ENCODE measurements around the gene FAM78A.

DNA sequence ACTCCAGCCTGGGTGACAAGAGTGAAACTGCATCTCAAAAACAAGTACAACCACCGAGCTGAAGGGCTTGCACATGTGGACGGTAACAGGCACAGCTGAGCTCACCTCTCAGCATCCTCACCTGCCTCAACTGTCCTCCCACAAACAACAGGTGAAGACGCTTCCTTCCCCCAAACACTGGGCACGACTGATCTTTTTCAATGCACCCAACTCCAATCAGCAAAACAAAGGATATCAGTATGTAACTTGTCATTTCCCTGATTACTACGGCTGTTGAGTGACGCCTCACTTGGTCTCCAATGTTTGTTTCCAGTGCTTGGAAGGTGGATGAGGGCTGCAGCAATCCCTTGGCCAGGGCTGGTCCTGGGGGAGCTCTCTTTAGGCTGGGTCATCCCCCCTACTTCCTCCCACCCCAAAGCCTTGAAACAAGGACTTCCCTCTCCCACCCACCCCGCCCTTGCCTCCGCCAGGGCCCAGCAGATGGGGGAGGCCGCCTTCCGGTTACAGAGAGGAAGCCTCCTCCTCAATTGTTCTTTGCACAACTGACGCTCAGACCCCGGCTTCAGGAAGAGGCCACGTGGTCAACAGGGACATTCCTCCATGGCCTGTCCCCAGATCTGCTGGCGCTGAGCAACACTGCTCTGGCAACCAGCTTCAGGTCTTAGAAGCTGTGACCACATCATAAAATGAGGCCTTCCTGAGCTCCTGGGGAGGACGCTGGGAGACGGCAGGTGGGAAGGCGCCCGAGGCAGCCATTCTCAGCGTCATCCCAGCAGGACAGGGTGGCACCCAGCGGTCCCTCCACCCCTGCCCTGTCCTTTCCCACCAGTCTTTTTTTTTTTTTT lies 5.9 kb downstream of the FAM78A start:
- TF ChIP-seq, protein P1, sequence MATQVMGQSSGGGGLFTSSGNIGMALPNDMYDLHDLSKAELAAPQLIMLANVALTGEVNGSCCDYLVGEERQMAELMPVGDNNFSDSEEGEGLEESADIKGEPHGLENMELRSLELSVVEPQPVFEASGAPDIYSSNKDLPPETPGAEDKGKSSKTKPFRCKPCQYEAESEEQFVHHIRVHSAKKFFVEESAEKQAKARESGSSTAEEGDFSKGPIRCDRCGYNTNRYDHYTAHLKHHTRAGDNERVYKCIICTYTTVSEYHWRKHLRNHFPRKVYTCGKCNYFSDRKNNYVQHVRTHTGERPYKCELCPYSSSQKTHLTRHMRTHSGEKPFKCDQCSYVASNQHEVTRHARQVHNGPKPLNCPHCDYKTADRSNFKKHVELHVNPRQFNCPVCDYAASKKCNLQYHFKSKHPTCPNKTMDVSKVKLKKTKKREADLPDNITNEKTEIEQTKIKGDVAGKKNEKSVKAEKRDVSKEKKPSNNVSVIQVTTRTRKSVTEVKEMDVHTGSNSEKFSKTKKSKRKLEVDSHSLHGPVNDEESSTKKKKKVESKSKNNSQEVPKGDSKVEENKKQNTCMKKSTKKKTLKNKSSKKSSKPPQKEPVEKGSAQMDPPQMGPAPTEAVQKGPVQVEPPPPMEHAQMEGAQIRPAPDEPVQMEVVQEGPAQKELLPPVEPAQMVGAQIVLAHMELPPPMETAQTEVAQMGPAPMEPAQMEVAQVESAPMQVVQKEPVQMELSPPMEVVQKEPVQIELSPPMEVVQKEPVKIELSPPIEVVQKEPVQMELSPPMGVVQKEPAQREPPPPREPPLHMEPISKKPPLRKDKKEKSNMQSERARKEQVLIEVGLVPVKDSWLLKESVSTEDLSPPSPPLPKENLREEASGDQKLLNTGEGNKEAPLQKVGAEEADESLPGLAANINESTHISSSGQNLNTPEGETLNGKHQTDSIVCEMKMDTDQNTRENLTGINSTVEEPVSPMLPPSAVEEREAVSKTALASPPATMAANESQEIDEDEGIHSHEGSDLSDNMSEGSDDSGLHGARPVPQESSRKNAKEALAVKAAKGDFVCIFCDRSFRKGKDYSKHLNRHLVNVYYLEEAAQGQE (IDR thresholded peaks at IDR 0.05; ENCODE audit: insufficient read depth in 1 of 2, low read depth in 2 of 2, low read length in 2 of 2), result no peak
- TF ChIP-seq TAF1 (IDR thresholded peaks at IDR 0.05; ENCODE audit: borderline replicate concordance, insufficient read depth, low read length), result no peak

All from PFSK-1 (cell line).